Astrocyte (in vitro differentiated cells and primary cell): ENCODE measurements around the gene CACNA1C.

Experiments
- CTCF ChIP-seq: IDR thresholded peaks from 2 replicates; pipeline ENCODE4 v1.5.1; 2011; ENCODE audit warnings: low read depth, mild to moderate bottlenecking, inconsistent platforms, low read length, moderate library complexity; ENCODE audit not compliant: insufficient read depth
- EZH2 ChIP-seq: IDR thresholded peaks from 2 replicates; pipeline ENCODE4 v1.6.1; 2012; ENCODE audit warnings: mild to moderate bottlenecking, low read length, inconsistent platforms; ENCODE audit not compliant: insufficient read depth

GRCh38 chr12:2325519-2325918, 272.7 kb downstream of the CACNA1C start:
- TF ChIP-seq CTCF (no peak), EZH2 (no peak)
